Activated CD8-positive, alpha-beta T cell treated with anti-CD3 and anti-CD28 coated beads for 36 hours (primary cell): Measurements from ENCODE around the gene EYA4. TPM values are rescaled to one million over a fixed set of nuclear protein-coding genes. Genes with fewer than 3 reads are reported as not detected.

Experiments
- ATAC-seq: fragments of 200-7000 bp; cut with Tn5 transposase; one replicate; pipeline ENCODE4 v1.10.0; 2021; ENCODE audit warnings: mild to moderate bottlenecking, moderate library complexity
- CTCF ChIA-PET: fragments of 350-600 bp; sonication (Branson Sonifier 250); formaldehyde crosslinking; loops from one replicate; lab custom pipeline; 2021; ENCODE audit warnings: antibody characterized with exemption; lab: Charles Lee
- POLR2A ChIA-PET: fragments of 350-600 bp; sonication (Branson Sonifier 250); formaldehyde crosslinking; loops from one replicate; lab custom pipeline; 2021; ENCODE audit warnings: antibody characterized with exemption; lab: Charles Lee
- DNase-seq: peaks from one replicate; pipeline ENCODE4 v3.0.0-alpha.2; 2020
- H3K27ac Mint-ChIP-seq: one replicate; pipeline ENCODE4 v1.8.0; 2021; ENCODE audit warnings: mild to moderate bottlenecking, mixed read lengths
- H3K27me3 Mint-ChIP-seq: one replicate; pipeline ENCODE4 v1.8.0; 2021; ENCODE audit warnings: mixed read lengths
- H3K36me3 Mint-ChIP-seq: one replicate; pipeline ENCODE4 v1.8.0; 2021; ENCODE audit warnings: low read depth, mixed read lengths
- H3K4me1 Mint-ChIP-seq: one replicate; pipeline ENCODE4 v1.8.0; 2021; ENCODE audit warnings: low read depth, mixed read lengths
- H3K4me3 Mint-ChIP-seq: one replicate; pipeline ENCODE4 v1.8.0; 2021; ENCODE audit warnings: mild to moderate bottlenecking, moderate library complexity, mixed read lengths
- H3K9me3 Mint-ChIP-seq: one replicate; pipeline ENCODE4 v1.8.0; 2021; ENCODE audit warnings: mixed read lengths
- CTCF ChIP-seq: fragments of 200-600 bp; IDR thresholded peaks from one replicate; pipeline ENCODE4 v1.8.0; 2022; ENCODE audit warnings: antibody characterized with exemption, mild to moderate bottlenecking
- intact Hi-C: fragments of 100-400 bp; cut with micrococcal nuclease; formaldehyde crosslinking; loops from one replicate; pipeline ENCODE4 v1.10.0; 2022
- total RNA-seq, 2 experiments: library from RNA; stranded (reverse); gene quantifications; one replicate each; pipeline ENCODE4 v1.2.3, GENCODE V29; 2021

Gene EYA4
- total RNA-seq, 2 experiments from 2014 or later, result not detected

DNA sequence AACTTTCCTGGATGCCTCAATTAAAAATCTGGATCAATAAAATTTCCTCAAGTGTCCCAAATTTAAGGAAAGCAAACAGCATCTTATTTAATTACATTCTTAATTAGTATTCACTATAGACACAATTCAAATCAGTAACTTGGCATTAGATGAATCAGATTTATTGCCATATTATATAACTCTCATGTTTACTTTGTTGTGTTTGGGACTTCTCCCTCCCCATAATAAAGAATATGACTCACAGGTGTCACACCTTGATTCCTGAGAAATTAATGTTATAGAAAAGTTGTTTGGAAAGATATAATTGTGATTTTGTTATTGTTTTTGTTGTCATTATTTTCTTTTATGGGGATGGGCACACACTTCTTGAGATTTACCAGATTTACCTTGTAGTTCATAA, 18.4 kb downstream of the EYA4 start:
- TF ChIP-seq CTCF, result no peak
- ChIA-PET CTCF (no interaction called here), POLR2A (no interaction called here)
- no peaks in the 10 kb centered on the region for H3K36me3 Mint-ChIP-seq
- H3K9me3 Mint-ChIP-seq, result no peaks in the 10 kb centered on the region
- DNase-seq (no peak), ATAC-seq (no peak)
- peaks cover 4% of the 10 kb centered on the region for H3K27me3 Mint-ChIP-seq
- H3K4me1 Mint-ChIP-seq, result no peaks in the 10 kb centered on the region
- intact Hi-C loops, result no loop called here
- no peak overlapping the region for H3K4me3 Mint-ChIP-seq
- no peak overlapping the region for H3K27ac Mint-ChIP-seq

DNA sequence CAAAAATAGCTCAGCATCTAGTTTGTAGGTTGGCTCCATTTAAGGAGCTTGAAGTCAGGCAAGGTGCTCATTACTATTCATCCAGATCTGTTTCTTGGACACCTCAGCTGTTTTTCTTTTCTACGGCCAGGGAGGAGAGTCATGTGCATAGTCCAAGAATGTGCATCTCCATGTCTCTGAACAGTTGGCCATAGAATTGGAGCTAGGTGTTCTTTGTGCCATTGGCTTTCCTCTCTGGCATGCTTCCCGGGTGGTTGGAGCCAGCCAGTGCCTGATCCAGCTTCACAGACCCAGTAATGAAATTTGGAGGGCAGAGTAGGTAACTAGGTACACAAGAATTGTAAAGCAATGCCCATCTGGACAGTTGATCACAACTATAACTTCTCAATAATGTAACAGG, 21.6 kb downstream of the EYA4 start:
- TF ChIP-seq CTCF, result no peak
- Mint-ChIP-seq H3K27me3 (peaks cover 4% of the 10 kb centered on the region), H3K4me1 (no peaks in the 10 kb centered on the region), H3K27ac (no peak overlapping the region), H3K4me3 (no peak overlapping the region), H3K36me3 (no peaks in the 10 kb centered on the region), H3K9me3 (no peaks in the 10 kb centered on the region)
- intact Hi-C loops, result no loop called here
- no peak for DNase-seq
- POLR2A ChIA-PET, result no interaction called here
- ATAC-seq, result no peak
- CTCF ChIA-PET, result no interaction called here

DNA sequence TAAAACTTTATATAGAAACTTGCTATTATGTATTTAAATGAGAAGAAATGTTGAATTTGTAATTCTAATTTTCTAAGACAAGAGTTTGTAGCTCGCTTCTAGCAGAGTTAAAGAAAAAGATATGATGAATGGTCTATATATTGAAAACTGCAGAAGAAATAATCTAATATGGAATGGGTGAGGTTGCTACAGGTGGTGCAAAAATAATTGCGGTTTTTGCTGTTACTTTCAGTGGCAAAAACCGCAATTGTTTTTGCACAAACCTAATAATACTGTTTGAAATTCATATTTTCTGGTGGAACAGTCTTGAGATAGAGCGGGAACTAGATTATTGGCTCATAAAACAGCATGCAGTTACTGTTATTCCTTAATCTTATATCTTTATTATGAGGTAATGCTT, 23.9 kb downstream of the EYA4 start:
- no peak for DNase-seq
- no peak for ATAC-seq
- Mint-ChIP-seq H3K4me3 (no peak overlapping the region), H3K36me3 (no peaks in the 10 kb centered on the region), H3K27me3 (peaks cover 4% of the 10 kb centered on the region), H3K27ac (no peak overlapping the region), H3K9me3 (no peaks in the 10 kb centered on the region), H3K4me1 (no peaks in the 10 kb centered on the region)
- ChIA-PET CTCF (no interaction called here), POLR2A (no interaction called here)
- TF ChIP-seq CTCF, result no peak
- intact Hi-C loops, result no loop called here

DNA sequence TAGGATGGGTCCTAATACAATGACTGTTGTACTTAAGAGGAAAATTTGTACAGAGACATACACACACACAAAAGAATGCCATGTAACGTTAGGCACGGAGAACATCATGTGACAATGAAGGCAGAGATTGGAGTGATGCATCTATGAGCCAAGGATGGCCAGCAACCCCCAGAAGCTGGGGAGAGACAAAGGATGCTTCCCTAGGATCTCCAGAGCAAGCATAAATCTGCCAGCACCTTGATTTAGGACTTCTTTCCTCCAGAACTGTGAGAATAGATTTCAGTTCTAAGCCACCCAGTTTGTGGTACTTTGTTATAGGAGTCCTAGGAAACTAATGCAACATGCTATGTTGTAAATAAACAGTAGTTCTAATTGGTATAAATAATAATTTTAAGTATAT, 25.0 kb downstream of the EYA4 start:
- H3K9me3 Mint-ChIP-seq, result no peaks in the 10 kb centered on the region
- no peaks in the 10 kb centered on the region for H3K4me1 Mint-ChIP-seq
- H3K4me3 Mint-ChIP-seq, result no peak overlapping the region
- intact Hi-C loops, result no loop called here
- no peaks in the 10 kb centered on the region for H3K36me3 Mint-ChIP-seq
- POLR2A ChIA-PET, result no interaction called here
- ATAC-seq, result no peak
- H3K27me3 Mint-ChIP-seq, result no peaks in the 10 kb centered on the region
- no peak for TF ChIP-seq CTCF
- CTCF ChIA-PET, result no interaction called here
- no peak for DNase-seq
- H3K27ac Mint-ChIP-seq, result no peak overlapping the region

GRCh38 chr6:133268621-133269020, 27.5 kb downstream of the EYA4 start:
- Mint-ChIP-seq H3K36me3 (no peaks in the 10 kb centered on the region), H3K27ac (no peak overlapping the region), H3K4me1 (no peaks in the 10 kb centered on the region), H3K27me3 (no peaks in the 10 kb centered on the region), H3K4me3 (no peak overlapping the region), H3K9me3 (no peaks in the 10 kb centered on the region)
- ChIA-PET CTCF (no interaction called here), POLR2A (no interaction called here)
- TF ChIP-seq CTCF, result no peak
- DNase-seq (no peak), ATAC-seq (no peak)
- intact Hi-C loops, result no loop called here
